ENCODE results near the gene SLC22A3.

DNA sequence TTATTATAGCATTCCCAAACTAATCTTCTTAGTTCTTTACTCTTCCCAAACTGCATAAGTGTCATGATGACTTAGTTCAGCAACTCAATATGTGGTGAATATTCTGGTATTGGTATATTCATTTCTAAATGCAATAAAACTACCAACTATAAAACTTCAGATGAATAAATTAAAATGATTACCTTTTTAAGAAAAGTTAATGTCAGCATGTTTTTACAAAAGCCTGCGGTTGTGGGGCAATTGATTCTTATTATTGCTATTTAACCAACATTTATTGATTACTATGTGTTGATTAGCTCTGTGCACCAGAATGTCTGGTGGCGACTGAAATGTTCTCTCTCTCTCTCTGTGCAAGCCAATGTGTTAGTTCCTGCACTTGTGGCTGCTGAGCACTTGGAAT is 5.0 kb upstream of the SLC22A3 start:
- TF ChIP-seq, protein P1, sequence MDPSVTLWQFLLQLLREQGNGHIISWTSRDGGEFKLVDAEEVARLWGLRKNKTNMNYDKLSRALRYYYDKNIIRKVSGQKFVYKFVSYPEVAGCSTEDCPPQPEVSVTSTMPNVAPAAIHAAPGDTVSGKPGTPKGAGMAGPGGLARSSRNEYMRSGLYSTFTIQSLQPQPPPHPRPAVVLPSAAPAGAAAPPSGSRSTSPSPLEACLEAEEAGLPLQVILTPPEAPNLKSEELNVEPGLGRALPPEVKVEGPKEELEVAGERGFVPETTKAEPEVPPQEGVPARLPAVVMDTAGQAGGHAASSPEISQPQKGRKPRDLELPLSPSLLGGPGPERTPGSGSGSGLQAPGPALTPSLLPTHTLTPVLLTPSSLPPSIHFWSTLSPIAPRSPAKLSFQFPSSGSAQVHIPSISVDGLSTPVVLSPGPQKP (IDR thresholded peaks at IDR 0.05; ENCODE audit: low read depth, low read length): no peak
- TF ChIP-seq CBX8 (IDR thresholded peaks at IDR 0.05) (no peak), TP53 (CRISPR knock-in tag; IDR thresholded peaks at IDR 0.05) (no peak), POLR2A (IDR thresholded peaks at IDR 0.05; ENCODE audit: low read length) (no peak), RCOR1 (IDR thresholded peaks at IDR 0.05; ENCODE audit: low read depth, low read length) (no peak), JUNB (IDR thresholded peaks at IDR 0.05) (no peak), RFX5 (IDR thresholded peaks at IDR 0.05) (no peak)
- TF ChIP-seq, protein P2, sequence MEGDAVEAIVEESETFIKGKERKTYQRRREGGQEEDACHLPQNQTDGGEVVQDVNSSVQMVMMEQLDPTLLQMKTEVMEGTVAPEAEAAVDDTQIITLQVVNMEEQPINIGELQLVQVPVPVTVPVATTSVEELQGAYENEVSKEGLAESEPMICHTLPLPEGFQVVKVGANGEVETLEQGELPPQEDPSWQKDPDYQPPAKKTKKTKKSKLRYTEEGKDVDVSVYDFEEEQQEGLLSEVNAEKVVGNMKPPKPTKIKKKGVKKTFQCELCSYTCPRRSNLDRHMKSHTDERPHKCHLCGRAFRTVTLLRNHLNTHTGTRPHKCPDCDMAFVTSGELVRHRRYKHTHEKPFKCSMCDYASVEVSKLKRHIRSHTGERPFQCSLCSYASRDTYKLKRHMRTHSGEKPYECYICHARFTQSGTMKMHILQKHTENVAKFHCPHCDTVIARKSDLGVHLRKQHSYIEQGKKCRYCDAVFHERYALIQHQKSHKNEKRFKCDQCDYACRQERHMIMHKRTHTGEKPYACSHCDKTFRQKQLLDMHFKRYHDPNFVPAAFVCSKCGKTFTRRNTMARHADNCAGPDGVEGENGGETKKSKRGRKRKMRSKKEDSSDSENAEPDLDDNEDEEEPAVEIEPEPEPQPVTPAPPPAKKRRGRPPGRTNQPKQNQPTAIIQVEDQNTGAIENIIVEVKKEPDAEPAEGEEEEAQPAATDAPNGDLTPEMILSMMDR (IDR thresholded peaks at IDR 0.05): no peak
- TF ChIP-seq, protein P3, sequence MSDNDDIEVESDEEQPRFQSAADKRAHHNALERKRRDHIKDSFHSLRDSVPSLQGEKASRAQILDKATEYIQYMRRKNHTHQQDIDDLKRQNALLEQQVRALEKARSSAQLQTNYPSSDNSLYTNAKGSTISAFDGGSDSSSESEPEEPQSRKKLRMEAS (IDR thresholded peaks at IDR 0.05): no peak
